ENCODE results near the gene IMP4. TPM values are rescaled to one million over a fixed set of nuclear protein-coding genes. Genes with fewer than 3 reads are reported as not detected.

IMP4 gene
- total and polyA plus RNA-seq, 10 of the 15 experiments (the other 5 are each of a cell fraction or from before 2014, with no cell fraction given) = 41.4 to 242 (median 166) TPM

GRCh38 chr2:130391058-130391871 lies 48.6 kb downstream of the IMP4 start (continued):
- TF ChIP-seq NFYB (IDR thresholded peaks at IDR 0.05; ENCODE audit: insufficient read depth, low read depth, low read length) (no peak), SUZ12 (IDR thresholded peaks at IDR 0.05; ENCODE audit: unreplicated experiment) (no peak), EZH2 (IDR thresholded peaks at IDR 0.05; ENCODE audit: borderline replicate concordance, control insufficient read depth, low read depth, low read length) (no peak), FOS (IDR thresholded peaks at IDR 0.05; ENCODE audit: borderline replicate concordance, extremely low read depth, insufficient read length) (no peak), NRF1 (conservative IDR thresholded peaks at IDR 0.05; ENCODE audit: low read depth, low read length) (no peak), MYB (IDR thresholded peaks at IDR 0.05; ENCODE audit: borderline replicate concordance, low read depth, low read length) (no peak), ZNF217 (IDR thresholded peaks at IDR 0.05) (no peak), PML (IDR thresholded peaks at IDR 0.05; ENCODE audit: low read length) (no peak), ATF7 (IDR thresholded peaks at IDR 0.05; ENCODE audit: low read depth) (no peak), SIX5 (IDR thresholded peaks at IDR 0.05; ENCODE audit: low read depth, low read length, severe bottlenecking) (no peak), RFX5 (IDR thresholded peaks at IDR 0.05; ENCODE audit: low read depth, low read length) (no peak), JUNB (IDR thresholded peaks at IDR 0.05) (no peak), BACH1 (IDR thresholded peaks at IDR 0.05; ENCODE audit: borderline replicate concordance) (0 out of 2 replicates have a peak, but pooled peaks have one; percentile 10), CBFB (IDR thresholded peaks at IDR 0.05; ENCODE audit: low read depth) (no peak), YY1 (IDR thresholded peaks at IDR 0.05; ENCODE audit: low read depth, low read length) (no peak; the same call in 1 of the 2 replicates), CREM (IDR thresholded peaks at IDR 0.05; ENCODE audit: low read depth) (no peak; the same call in 1 of the 2 replicates), TCF7 (IDR thresholded peaks at IDR 0.05; ENCODE audit: borderline replicate concordance) (no peak), ZBTB11 (CRISPR knock-in tag; IDR thresholded peaks at IDR 0.05) (no peak), NFXL1 (IDR thresholded peaks at IDR 0.05; ENCODE audit: borderline replicate concordance) (no peak), MXI1 (IDR thresholded peaks at IDR 0.05; ENCODE audit: low read depth, low read length) (0 out of 2 replicates have a peak, but pooled peaks have one; percentile 17), SMARCA5 (IDR thresholded peaks at IDR 0.05) (no peak), SRF (IDR thresholded peaks at IDR 0.05; ENCODE audit: low read depth in 2 of 2, low read length in 2 of 2) (no peak), CBX5 (IDR thresholded peaks at IDR 0.05; ENCODE audit: low read depth) (no peak), CREB1 (IDR thresholded peaks at IDR 0.05; ENCODE audit: low read depth) (peak; percentile 90), PKNOX1 (IDR thresholded peaks at IDR 0.05) (peak; percentile 96), POLR2AphosphoS2 (IDR thresholded peaks at IDR 0.05; ENCODE audit: low read depth, low read length) (no peak), NFIC (IDR thresholded peaks at IDR 0.05; ENCODE audit: low read depth, low read length) (no peak)

Measured in GM12878 (cell line).